Measurements from ENCODE around the gene HIVEP3.

Gene HIVEP3

DNA sequence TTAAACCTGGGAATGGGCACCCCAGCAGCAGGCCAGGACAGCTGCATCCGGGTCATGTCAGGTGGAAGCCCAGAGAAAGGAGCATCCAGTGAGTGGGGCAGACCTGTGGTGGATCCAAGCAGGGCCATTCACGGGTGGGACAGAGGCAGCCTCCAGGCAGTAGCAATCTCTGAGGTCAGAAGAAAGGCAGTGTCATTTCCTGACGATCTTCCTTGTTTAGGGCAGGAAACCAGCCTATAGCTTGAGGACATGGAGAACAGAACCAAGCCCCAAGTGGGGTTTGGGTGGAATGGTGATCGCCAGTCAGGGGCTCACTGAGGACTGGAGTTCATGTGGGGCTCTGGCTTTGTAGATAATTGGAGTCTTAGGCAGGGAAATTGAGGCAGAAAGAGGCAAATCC is 209.4 kb downstream of the HIVEP3 start:
- H3K36me3 ChIP-seq = no peaks in the 10 kb centered on the region
- H3K27me3 ChIP-seq = no peaks in the 10 kb centered on the region
- no peak overlapping the region for H3K4me3 ChIP-seq
- DNase-seq = no peak
- TF ChIP-seq, protein P1, sequence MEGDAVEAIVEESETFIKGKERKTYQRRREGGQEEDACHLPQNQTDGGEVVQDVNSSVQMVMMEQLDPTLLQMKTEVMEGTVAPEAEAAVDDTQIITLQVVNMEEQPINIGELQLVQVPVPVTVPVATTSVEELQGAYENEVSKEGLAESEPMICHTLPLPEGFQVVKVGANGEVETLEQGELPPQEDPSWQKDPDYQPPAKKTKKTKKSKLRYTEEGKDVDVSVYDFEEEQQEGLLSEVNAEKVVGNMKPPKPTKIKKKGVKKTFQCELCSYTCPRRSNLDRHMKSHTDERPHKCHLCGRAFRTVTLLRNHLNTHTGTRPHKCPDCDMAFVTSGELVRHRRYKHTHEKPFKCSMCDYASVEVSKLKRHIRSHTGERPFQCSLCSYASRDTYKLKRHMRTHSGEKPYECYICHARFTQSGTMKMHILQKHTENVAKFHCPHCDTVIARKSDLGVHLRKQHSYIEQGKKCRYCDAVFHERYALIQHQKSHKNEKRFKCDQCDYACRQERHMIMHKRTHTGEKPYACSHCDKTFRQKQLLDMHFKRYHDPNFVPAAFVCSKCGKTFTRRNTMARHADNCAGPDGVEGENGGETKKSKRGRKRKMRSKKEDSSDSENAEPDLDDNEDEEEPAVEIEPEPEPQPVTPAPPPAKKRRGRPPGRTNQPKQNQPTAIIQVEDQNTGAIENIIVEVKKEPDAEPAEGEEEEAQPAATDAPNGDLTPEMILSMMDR (IDR thresholded peaks at IDR 0.05) = no peak
- H3K9me3 ChIP-seq = no peaks in the 10 kb centered on the region
- intact Hi-C loops (cut with DNase I; ENCODE audit: low total_unique reads) = no loop called here
- H3K27ac ChIP-seq = no peak overlapping the region
- H3K4me1 ChIP-seq = peaks cover 0 to 18% (median 4%) of the 10 kb centered on the region in 4 donors

DNA sequence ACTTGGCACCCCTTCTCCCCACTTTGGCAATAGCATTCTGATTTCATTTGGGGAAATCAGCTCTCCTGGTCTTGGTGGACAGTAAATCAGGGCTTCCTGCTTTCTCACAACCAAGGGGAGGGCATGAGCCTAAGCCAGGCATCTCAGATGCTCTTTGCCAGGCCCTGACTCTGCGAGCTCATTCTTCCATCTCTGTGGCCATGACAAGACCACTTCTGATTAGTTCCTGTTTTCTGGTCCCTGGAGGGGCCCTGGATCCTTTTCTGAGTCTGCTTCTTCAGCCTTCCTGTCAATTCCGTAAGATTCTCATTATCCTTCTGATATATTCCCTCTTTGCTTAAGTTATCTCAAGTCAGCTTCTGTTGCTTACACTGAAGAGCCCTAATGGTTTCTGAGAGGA is 210.4 kb downstream of the HIVEP3 start:
- H3K9me3 ChIP-seq = no peaks in the 10 kb centered on the region
- TF ChIP-seq, protein P1 (IDR thresholded peaks at IDR 0.05) = no peak
- no peak overlapping the region for H3K27ac ChIP-seq
- DNase-seq = no peak
- intact Hi-C loops (cut with DNase I; ENCODE audit: low total_unique reads) = no loop called here
- H3K4me3 ChIP-seq = no peak overlapping the region
- peaks cover 0 to 11% (median 0%) of the 10 kb centered on the region in 4 donors for H3K4me1 ChIP-seq
- H3K36me3 ChIP-seq = no peaks in the 10 kb centered on the region
- no peaks in the 10 kb centered on the region for H3K27me3 ChIP-seq

DNA sequence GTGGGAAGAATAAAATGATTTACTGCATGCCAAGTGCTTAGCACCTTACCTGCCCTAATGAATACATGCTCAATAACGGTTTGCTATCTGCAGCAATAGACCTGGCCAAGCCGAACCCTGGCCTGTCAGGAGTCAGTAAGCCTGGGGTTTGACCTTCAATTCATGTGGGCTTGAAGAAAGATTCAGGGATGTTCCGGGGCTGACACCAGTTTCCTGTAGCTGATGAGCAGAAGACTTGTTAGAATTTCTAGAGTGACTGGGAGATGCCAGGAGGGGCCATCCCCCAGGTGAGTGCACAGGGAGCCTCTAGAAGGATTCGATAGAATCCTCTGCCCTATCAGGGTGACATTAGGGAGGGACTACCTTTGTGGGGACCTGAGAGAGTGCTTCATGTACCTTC is 210.9 kb downstream of the HIVEP3 start:
- H3K4me1 ChIP-seq = peaks cover 0 to 7% (median 0%) of the 10 kb centered on the region in 4 donors
- intact Hi-C loops (cut with DNase I; ENCODE audit: low total_unique reads) = no loop called here
- no peaks in the 10 kb centered on the region for H3K27me3 ChIP-seq
- TF ChIP-seq, protein P1 (IDR thresholded peaks at IDR 0.05) = no peak
- no peak overlapping the region for H3K27ac ChIP-seq
- H3K9me3 ChIP-seq = no peaks in the 10 kb centered on the region
- no peaks in the 10 kb centered on the region for H3K36me3 ChIP-seq
- no peak for DNase-seq
- H3K4me3 ChIP-seq = no peak overlapping the region

DNA sequence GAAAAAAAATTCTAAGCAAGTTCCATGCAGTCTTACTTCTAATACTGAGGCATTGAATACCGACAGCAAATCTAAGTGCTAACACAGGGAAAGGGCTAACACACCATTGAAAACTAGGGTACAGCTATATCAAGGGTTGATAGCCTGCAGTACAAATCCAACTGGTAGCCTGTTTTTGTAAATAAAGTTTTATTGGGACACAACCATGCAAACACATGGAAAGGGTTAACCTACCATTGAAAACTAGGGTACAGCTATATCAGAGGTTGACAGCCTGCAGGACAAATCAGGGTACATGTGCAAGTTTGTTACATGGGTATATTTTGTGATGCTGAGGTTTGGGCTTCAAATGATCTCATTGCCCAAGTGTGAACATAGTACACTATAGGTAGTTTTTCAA is 212.9 kb downstream of the HIVEP3 start:
- intact Hi-C loops (cut with DNase I; ENCODE audit: low total_unique reads) = no loop called here
- no peak overlapping the region for H3K4me3 ChIP-seq
- no peaks in the 10 kb centered on the region for H3K36me3 ChIP-seq
- H3K27me3 ChIP-seq = no peaks in the 10 kb centered on the region
- H3K4me1 ChIP-seq = no peaks in the 10 kb centered on the region
- no peaks in the 10 kb centered on the region for H3K9me3 ChIP-seq
- DNase-seq = no peak
- no peak overlapping the region for H3K27ac ChIP-seq
- TF ChIP-seq, protein P1 (IDR thresholded peaks at IDR 0.05) = no peak

DNA sequence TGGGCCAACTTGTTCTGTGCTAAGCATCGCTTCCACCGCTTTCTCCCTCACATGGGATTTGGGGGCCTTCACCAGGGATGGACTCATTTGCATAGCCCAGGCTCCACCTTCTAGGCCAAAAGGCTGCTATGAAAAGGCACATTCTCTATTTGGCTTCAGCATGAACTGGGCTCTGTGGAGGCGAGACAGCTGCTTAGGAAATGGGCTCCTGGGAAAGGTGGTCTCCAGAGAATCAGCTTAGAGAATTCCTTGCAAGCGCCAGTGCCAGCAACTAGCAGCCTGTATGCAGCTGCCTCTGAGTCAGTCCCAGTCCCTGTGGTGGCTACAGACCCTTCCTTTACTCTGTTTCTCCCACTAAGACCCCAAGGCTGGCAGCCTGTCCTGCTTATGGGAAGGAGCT is 214.5 kb downstream of the HIVEP3 start:
- TF ChIP-seq, protein P1 (IDR thresholded peaks at IDR 0.05) = no peak
- H3K4me1 ChIP-seq = no peaks in the 10 kb centered on the region
- H3K27me3 ChIP-seq = no peaks in the 10 kb centered on the region
- DNase-seq = no peak
- intact Hi-C loops (cut with DNase I; ENCODE audit: low total_unique reads) = no loop called here
- H3K9me3 ChIP-seq = no peaks in the 10 kb centered on the region
- H3K27ac ChIP-seq = no peak overlapping the region
- H3K36me3 ChIP-seq = no peaks in the 10 kb centered on the region
- H3K4me3 ChIP-seq = no peak overlapping the region

DNA sequence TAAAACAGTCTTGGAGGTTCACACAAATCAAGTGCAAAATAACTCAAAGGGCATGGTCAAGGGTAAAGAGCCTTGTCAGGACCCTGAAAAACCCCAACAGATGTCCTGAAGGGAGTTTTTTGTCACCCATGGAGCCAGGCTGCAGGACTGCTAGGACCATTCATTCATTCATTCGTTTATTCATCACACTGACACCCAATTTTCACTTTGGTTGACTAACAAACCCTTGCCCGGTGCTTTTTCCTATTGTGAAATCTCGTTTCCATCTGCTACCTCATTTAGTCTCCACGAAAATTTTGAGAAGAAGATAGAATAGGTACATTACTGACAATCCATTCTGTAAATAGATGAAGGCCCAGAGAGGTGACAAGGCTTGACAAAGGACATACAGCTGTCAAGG is 216.0 kb downstream of the HIVEP3 start:
- DNase-seq = no peak
- intact Hi-C loops (cut with DNase I; ENCODE audit: low total_unique reads) = no loop called here
- Histone ChIP-seq H3K4me1 (no peaks in the 10 kb centered on the region), H3K36me3 (no peaks in the 10 kb centered on the region), H3K27me3 (no peaks in the 10 kb centered on the region), H3K9me3 (no peaks in the 10 kb centered on the region), H3K4me3 (no peak overlapping the region), H3K27ac (no peak overlapping the region)
- TF ChIP-seq, protein P1 (IDR thresholded peaks at IDR 0.05) = no peak

Measured in tibial artery (tissue), 4 donors.